ENCODE data around the gene LAMA2. TPM values are rescaled to one million over a fixed set of nuclear protein-coding genes. Genes with fewer than 3 reads are reported as not detected.

Gene LAMA2
- total RNA-seq, 1 donor from 2014 or later: 0.47 TPM

GRCh38 chr6:129195161-129195560 lies 312.2 kb downstream of the LAMA2 start:
- TF ChIP-seq, protein P1, sequence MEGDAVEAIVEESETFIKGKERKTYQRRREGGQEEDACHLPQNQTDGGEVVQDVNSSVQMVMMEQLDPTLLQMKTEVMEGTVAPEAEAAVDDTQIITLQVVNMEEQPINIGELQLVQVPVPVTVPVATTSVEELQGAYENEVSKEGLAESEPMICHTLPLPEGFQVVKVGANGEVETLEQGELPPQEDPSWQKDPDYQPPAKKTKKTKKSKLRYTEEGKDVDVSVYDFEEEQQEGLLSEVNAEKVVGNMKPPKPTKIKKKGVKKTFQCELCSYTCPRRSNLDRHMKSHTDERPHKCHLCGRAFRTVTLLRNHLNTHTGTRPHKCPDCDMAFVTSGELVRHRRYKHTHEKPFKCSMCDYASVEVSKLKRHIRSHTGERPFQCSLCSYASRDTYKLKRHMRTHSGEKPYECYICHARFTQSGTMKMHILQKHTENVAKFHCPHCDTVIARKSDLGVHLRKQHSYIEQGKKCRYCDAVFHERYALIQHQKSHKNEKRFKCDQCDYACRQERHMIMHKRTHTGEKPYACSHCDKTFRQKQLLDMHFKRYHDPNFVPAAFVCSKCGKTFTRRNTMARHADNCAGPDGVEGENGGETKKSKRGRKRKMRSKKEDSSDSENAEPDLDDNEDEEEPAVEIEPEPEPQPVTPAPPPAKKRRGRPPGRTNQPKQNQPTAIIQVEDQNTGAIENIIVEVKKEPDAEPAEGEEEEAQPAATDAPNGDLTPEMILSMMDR (conservative IDR thresholded peaks at IDR 0.05): no peak
- Mint-ChIP-seq H3K9me3 (no peaks in the 10 kb centered on the region), H3K4me3 (no peak overlapping the region), H3K27ac (ENCODE audit: unreplicated experiment) (no peak overlapping the region), H3K27me3 (ENCODE audit: low read depth) (no peaks in the 10 kb centered on the region), H3K36me3 (ENCODE audit: low read depth) (no peaks in the 10 kb centered on the region), H3K4me1 (no peaks in the 10 kb centered on the region)
- DNase-seq (ENCODE audit: low read depth, low spot score): no peak

DNA sequence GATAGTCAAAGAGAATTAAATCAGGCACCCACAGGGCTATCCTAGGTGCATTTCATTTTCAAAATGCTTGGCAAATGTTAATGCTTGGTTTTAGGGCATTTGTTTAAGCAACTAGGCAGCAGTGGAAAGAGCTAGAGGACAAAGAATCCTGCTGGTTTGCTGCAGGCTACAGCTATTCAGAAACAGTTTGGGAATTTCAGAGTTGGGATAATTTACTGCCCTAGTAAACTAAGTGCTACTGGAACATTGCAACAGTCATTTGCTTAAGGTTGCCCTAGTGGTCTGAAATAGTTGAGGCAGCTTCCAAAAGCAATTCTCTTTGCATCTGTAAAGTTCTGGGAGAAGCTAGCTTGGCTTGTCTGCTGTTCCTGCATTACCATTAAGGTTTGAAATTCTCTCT lies 312.7 kb downstream of the LAMA2 start:
- Mint-ChIP-seq H3K4me1 (peaks cover under 1% of the 10 kb centered on the region), H3K36me3 (ENCODE audit: low read depth) (no peaks in the 10 kb centered on the region), H3K27me3 (ENCODE audit: low read depth) (no peaks in the 10 kb centered on the region), H3K4me3 (no peak overlapping the region), H3K27ac (ENCODE audit: unreplicated experiment) (no peak overlapping the region), H3K9me3 (no peaks in the 10 kb centered on the region)
- TF ChIP-seq, protein P1 (conservative IDR thresholded peaks at IDR 0.05): no peak
- DNase-seq (ENCODE audit: low read depth, low spot score): no peak

- H3K27me3 Mint-ChIP-seq (ENCODE audit: low read depth): no peaks in the 10 kb centered on the region
- H3K36me3 Mint-ChIP-seq (ENCODE audit: low read depth): no peaks in the 10 kb centered on the region
- TF ChIP-seq, protein P1 (conservative IDR thresholded peaks at IDR 0.05): no peak
Observed at GRCh38 chr6:129197154-129197553, 314.2 kb downstream of the LAMA2 start.

GRCh38 chr6:129200151-129200550 lies 317.2 kb downstream of the LAMA2 start:
- Mint-ChIP-seq H3K36me3 (ENCODE audit: low read depth) (no peaks in the 10 kb centered on the region), H3K9me3 (no peaks in the 10 kb centered on the region), H3K27me3 (ENCODE audit: low read depth) (no peaks in the 10 kb centered on the region), H3K4me1 (peaks cover 11% of the 10 kb centered on the region), H3K27ac (ENCODE audit: unreplicated experiment) (no peak overlapping the region), H3K4me3 (no peak overlapping the region)
- DNase-seq (ENCODE audit: low read depth, low spot score): no peak
- TF ChIP-seq, protein P1 (conservative IDR thresholded peaks at IDR 0.05): no peak

More at GRCh38 chr6:129197154-129197553, 314.2 kb downstream of the LAMA2 start:
- H3K4me3 Mint-ChIP-seq: no peak overlapping the region
- no peak overlapping the region for H3K27ac Mint-ChIP-seq (ENCODE audit: unreplicated experiment)
- H3K9me3 Mint-ChIP-seq: no peaks in the 10 kb centered on the region
- H3K4me1 Mint-ChIP-seq: peaks cover 11% of the 10 kb centered on the region
- no peak for DNase-seq (ENCODE audit: low read depth, low spot score)

DNA sequence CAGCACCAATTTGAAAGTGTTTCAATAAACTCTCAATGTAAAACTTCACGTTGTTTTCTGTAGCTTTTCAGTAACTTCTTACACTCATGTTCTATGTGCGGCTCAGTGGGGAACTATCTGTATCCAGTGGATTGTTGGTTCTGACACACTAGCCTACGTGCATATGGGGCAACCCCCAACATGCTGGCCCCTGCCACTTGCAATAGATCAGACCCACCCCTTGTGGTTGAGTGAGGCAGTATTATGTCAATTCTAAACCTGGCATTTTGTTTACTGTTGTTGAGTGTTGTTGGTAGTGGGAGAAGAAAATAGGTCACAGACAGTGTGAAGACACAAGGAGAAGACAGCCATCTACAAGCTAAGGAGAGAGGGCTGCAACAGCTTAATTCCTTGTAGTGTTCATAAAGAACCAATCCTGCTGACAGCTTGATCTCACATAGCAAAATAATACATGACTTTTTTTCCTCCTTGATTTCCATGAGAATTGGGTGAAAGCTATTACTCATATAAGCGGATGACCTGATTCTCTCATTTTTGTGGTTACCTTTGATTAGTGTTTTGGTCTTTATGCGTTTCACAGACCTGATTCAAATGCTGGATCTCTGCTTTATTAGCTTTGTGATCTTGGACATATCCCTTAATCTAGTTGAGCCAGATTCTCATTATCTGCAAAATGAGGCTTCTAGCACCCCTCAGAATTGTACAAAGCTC lies 320.4 kb downstream of the LAMA2 start:
- DNase-seq (ENCODE audit: low read depth, low spot score): no peak
- H3K4me3 Mint-ChIP-seq: no peak overlapping the region
- H3K36me3 Mint-ChIP-seq (ENCODE audit: low read depth): no peaks in the 10 kb centered on the region
- TF ChIP-seq, protein P1 (conservative IDR thresholded peaks at IDR 0.05): no peak
- H3K27ac Mint-ChIP-seq (ENCODE audit: unreplicated experiment): no peak overlapping the region
- H3K27me3 Mint-ChIP-seq (ENCODE audit: low read depth): no peaks in the 10 kb centered on the region
- peaks cover 15% of the 10 kb centered on the region for H3K4me1 Mint-ChIP-seq
- no peaks in the 10 kb centered on the region for H3K9me3 Mint-ChIP-seq
